ENCODE measurements around the gene FYB2. TPM values are rescaled to one million over a fixed set of nuclear protein-coding genes. Genes with fewer than 3 reads are reported as not detected.
A peak's percentile ranks its signal among the peaks of the same experiment; 100 is the strongest.
"Not testable (repeated sequence)": the region's sequence is repeated elsewhere in the genome, so short reads cannot be mapped to it uniquely, and the experiment has no call there.

FYB2 gene
- total RNA-seq, 1 donor from 2014 or later = 1.7 TPM

- Histone ChIP-seq H3K4me1 (no peaks in the 10 kb centered on the region), H3K4me3 (no peak overlapping the region), H3K27ac (no peak overlapping the region), H3K9me3 (no peaks in the 10 kb centered on the region), H3K36me3 (no peaks in the 10 kb centered on the region), H3K27me3 (no peaks in the 10 kb centered on the region)
- ATAC-seq (no peak), DNase-seq (no peak)
- intact Hi-C loops (cut with DNase I) = no loop called here
- TF ChIP-seq, protein P1, sequence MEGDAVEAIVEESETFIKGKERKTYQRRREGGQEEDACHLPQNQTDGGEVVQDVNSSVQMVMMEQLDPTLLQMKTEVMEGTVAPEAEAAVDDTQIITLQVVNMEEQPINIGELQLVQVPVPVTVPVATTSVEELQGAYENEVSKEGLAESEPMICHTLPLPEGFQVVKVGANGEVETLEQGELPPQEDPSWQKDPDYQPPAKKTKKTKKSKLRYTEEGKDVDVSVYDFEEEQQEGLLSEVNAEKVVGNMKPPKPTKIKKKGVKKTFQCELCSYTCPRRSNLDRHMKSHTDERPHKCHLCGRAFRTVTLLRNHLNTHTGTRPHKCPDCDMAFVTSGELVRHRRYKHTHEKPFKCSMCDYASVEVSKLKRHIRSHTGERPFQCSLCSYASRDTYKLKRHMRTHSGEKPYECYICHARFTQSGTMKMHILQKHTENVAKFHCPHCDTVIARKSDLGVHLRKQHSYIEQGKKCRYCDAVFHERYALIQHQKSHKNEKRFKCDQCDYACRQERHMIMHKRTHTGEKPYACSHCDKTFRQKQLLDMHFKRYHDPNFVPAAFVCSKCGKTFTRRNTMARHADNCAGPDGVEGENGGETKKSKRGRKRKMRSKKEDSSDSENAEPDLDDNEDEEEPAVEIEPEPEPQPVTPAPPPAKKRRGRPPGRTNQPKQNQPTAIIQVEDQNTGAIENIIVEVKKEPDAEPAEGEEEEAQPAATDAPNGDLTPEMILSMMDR (IDR thresholded peaks at IDR 0.05) = no peak
These were observed 36.4 kb downstream of the FYB2 start for GRCh38 chr1:56782773-56783172.

GRCh38 chr1:56780826-56781225, 38.4 kb downstream of the FYB2 start:
- no peaks in the 10 kb centered on the region for H3K27me3 ChIP-seq
- no peak overlapping the region for H3K4me3 ChIP-seq
- intact Hi-C loops (cut with DNase I) = no loop called here
- no peaks in the 10 kb centered on the region for H3K9me3 ChIP-seq
- ATAC-seq (no peak), DNase-seq (no peak)
- no peak overlapping the region for H3K27ac ChIP-seq
- no peaks in the 10 kb centered on the region for H3K4me1 ChIP-seq
- TF ChIP-seq, protein P1 (IDR thresholded peaks at IDR 0.05) = no peak
- H3K36me3 ChIP-seq = no peaks in the 10 kb centered on the region

- intact Hi-C loops (cut with DNase I) = no loop called here
- Histone ChIP-seq H3K4me3 (no peak overlapping the region), H3K36me3 (no peaks in the 10 kb centered on the region), H3K27me3 (no peaks in the 10 kb centered on the region), H3K27ac (no peak overlapping the region), H3K9me3 (no peaks in the 10 kb centered on the region), H3K4me1 (no peaks in the 10 kb centered on the region)
- DNase-seq (no peak), ATAC-seq (peak; percentile 48)
- TF ChIP-seq, protein P1 (IDR thresholded peaks at IDR 0.05) = no peak
These were observed 39.0 kb downstream of the FYB2 start for GRCh38 chr1:56780128-56780750.

GRCh38 chr1:56777972-56778371, 41.2 kb downstream of the FYB2 start:
- DNase-seq (no peak), ATAC-seq (no peak)
- no peak overlapping the region for H3K4me3 ChIP-seq
- intact Hi-C loops (cut with DNase I) = no loop called here
- H3K36me3 ChIP-seq = no peaks in the 10 kb centered on the region
- TF ChIP-seq, protein P1 (IDR thresholded peaks at IDR 0.05) = no peak
- no peaks in the 10 kb centered on the region for H3K9me3 ChIP-seq
- H3K27ac ChIP-seq = no peak overlapping the region
- H3K27me3 ChIP-seq = no peaks in the 10 kb centered on the region
- H3K4me1 ChIP-seq = no peaks in the 10 kb centered on the region

DNA sequence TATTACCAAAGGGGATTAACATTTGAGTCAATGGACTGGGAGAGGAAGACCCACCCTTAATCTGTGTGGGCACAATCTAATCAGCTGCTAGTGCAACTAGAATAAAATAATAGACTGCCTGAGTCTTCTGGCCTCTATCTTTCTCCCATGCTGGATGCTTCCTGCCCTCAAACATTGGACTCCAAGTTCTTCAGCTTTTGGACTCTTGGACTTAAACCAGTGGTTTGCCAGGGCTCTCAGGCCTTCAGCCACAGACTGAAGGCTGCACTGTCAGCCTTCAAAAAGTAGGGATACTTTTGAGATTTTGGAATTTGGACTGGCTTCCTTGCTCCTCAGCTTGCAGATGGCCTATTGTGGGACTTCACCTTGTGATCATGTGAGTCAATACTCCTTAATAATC, 44.5 kb downstream of the FYB2 start:
- ATAC-seq; DNase-seq; H3K27ac ChIP-seq; intact Hi-C loops (cut with DNase I); H3K4me3 ChIP-seq; H3K9me3 ChIP-seq; H3K27me3 ChIP-seq; H3K36me3 ChIP-seq; H3K4me1 ChIP-seq: not testable (repeated sequence)

DNA sequence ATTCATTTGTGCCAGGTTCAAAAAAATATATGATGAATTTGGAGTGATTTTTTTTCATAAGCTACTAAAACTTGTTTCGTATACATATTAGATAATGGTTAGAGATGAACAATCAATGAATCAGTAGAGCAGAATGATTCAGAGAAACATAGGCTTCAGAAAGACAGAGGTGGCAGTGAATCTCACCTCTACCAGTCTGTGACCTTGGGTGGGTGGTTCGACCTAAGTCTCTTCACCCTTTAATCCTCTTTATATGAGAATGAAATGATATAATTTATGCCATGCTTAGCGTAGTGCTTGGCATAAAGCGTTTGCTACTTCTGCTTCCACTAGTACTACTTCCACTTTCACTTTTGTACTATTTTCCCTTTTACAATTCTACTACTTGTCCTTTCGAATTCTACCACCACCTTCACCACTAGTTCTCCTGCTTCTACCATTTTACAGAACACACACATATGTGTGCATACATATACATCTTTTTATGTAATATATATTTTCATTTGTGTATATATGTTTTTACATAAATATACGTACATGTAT, 45.1 kb downstream of the FYB2 start:
- DNase-seq (no peak), ATAC-seq (no peak)
- Histone ChIP-seq H3K27ac (no peak overlapping the region), H3K27me3 (no peaks in the 10 kb centered on the region), H3K9me3 (no peaks in the 10 kb centered on the region), H3K4me3 (peak overlapping the region; percentile 19), H3K36me3 (no peaks in the 10 kb centered on the region), H3K4me1 (no peaks in the 10 kb centered on the region)
- intact Hi-C loops (cut with DNase I) = no loop called here
- TF ChIP-seq, protein P1 (IDR thresholded peaks at IDR 0.05) = no peak

Data from upper lobe of right lung (tissue), 1 donor.